DMS79 treated with DMSO at 0.1 percent for 48 hours (cell line): ENCODE results near the gene DNASE1L1.

Experiments
- DNase-seq: peaks from one replicate; lab custom pipeline; 2025; lab: John Stamatoyannopoulos, UW

The DNASE1L1 gene

DNA sequence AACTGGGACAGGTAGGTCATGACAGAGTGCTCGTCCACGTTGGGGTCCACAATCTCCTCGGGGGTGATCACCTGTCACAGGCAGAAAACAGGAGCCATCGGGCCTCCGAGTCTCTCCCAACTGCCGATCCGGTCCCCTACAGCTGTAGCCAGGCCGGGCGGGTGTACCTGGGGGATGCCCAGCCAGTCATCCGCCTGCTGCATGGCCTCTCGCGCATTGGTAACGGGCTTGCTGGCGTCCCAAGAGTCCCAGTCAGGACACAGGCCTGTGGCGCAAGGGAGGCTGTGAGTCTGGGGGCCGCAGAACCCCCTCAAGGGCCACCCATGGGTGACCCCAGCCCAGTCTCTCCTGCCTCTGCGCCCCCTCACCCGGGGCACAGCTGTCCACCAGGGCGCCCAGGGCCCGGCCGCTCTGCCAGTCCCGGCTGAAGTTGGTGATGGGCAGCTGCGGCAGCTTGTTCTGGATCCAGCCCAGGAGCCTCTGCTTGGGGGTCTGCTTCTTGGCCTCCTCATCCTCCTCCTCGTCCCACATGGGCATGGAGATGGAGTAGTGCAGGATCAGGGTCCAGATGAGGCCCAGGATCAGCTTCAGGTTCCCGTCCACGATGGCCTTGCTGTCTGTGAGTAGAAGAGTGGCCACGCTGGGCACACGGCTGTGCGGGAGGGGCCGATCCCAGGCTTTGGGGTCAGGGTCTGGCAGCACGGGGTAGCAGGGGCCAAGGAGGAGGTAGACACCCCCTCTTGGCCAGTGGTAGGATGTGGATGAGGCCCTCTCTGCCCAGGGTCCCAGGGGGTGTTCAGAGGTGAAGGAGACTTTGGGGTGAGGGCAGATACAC is 41.4 kb downstream of the DNASE1L1 start:
- no peak for DNase-seq

DNA sequence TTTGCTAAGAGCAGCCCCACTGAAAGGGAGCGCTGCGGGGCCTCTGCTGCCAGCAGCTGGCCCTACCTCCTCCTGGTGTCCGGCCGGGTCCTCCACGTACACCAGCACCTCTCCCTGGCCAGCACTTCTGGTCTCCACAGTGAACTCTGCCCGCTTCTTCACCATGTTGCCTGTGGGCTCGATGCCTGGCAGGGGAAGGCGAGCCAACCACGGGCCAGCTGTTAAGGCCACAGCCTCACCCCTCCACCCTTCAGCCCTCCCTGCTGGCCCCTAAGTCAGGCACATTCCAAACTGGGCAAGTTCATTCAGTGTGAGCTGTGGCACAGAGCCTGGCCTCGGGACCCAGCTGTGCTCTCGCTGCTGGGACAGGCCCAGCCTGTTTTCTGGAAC is 42.4 kb downstream of the DNASE1L1 start:
- no peak for DNase-seq

GRCh38 chrX:154365997-154366665 is 42.9 kb downstream of the DNASE1L1 start:
- DNase-seq = no peak

- DNase-seq = no peak
These were observed 43.9 kb downstream of the DNASE1L1 start for GRCh38 chrX:154365052-154365600.

GRCh38 chrX:154363706-154364439 is 45.2 kb downstream of the DNASE1L1 start:
- no peak for DNase-seq

GRCh38 chrX:154362085-154362742 is 46.8 kb downstream of the DNASE1L1 start:
- DNase-seq = no peak

GRCh38 chrX:154360155-154360713 is 48.8 kb downstream of the DNASE1L1 start:
- no peak for DNase-seq

DNA sequence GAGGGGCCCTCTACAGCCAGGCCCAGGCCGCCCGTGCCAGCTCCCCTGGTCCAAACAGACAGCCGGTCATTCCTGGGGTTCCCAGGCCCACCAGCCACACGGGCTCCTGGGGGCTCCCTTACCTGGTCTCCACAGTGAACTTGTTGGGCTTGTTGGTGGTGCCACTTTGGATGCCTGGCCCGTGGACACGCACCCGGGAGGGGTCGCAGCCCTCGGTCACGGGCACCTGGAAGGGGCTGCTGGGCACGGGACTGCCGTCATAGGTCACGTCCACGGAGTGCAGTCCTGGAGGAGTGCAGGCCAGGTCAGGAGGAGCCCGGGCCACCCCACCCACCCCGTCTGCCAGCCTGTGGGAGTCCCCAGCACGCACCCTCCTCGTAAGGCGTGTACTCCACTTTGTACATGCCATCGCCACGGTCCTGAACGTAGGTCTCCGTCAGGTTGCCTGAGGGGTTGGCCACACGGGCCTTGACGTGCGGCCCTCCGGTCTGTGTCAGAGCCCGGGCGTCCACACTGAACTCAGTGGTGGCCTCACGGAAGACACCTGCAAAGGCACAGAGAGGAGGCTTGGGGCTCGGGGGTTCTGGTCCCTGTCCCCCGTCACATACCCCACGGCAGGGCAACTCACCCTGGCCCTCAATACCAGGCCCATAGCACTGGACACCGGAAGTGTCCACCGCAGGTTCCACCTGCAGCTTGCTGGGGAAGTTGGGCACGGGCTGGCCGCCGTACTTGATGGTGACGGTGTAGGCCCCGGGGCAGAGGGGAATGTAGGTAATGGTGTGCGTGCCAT is 49.5 kb downstream of the DNASE1L1 start:
- no peak for DNase-seq

DNA sequence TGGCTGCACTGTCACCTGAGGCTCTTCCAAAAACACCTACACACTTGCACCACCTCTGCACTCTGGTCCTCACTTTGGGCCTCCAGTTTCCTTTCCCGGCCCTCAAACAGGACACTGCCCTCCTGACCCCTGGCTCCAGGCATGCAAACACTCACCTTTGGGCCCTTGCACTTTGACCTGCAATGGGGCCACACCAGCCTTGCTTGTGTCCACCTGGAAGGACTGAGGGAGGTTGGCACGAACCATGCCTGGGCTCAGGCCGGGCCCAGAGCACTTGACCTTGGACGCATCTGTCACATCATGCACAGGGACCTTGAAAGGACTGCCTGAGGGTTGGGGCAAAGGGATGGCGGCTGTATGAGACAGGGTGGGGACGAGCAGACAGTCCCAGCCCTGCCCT is 50.2 kb downstream of the DNASE1L1 start:
- DNase-seq = no peak

GRCh38 chrX:154358011-154358410 is 51.0 kb downstream of the DNASE1L1 start:
- DNase-seq = no peak

GRCh38 chrX:154357205-154357604 is 51.8 kb downstream of the DNASE1L1 start:
- DNase-seq = no peak

- DNase-seq = no peak
These were observed 52.5 kb downstream of the DNASE1L1 start for GRCh38 chrX:154356596-154356995.

GRCh38 chrX:154355776-154356140 is 53.3 kb downstream of the DNASE1L1 start:
- no peak for DNase-seq

- no peak for DNase-seq
These were observed 53.8 kb downstream of the DNASE1L1 start for GRCh38 chrX:154355094-154355775.

GRCh38 chrX:154354516-154354915 is 54.5 kb downstream of the DNASE1L1 start:
- no peak for DNase-seq

GRCh38 chrX:154354013-154354412 is 55.0 kb downstream of the DNASE1L1 start:
- no peak for DNase-seq

- DNase-seq = no peak
These were observed 55.7 kb downstream of the DNASE1L1 start for GRCh38 chrX:154353172-154353843.

DNA sequence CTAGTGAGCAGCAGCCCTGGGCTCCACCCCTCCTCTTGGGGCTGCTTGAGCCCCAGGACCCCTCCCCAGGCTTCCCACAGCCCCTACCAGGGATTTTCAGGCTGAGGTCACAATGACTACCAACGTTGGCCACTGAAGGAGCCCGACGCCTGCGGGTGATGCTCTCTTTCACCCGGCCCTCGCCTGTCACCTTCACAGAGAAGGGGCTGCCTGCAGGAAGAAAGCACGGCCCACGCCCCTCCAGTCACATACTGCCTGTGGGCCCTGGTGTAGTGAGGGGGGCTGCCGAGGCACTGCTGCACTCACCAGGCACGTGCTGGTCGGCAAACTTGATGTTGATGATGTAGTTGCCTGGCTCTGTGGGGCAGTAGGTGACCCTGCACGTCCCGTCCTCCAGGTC is 56.6 kb downstream of the DNASE1L1 start:
- DNase-seq = no peak

- no peak for DNase-seq
These were observed 57.0 kb downstream of the DNASE1L1 start for GRCh38 chrX:154352012-154352401.
